GM19455 (cell line): ENCODE measurements around the gene CDX1.
"Not testable (repeated sequence)": the region's sequence is repeated elsewhere in the genome, so short reads cannot be mapped to it uniquely, and the experiment has no call there.

Source experiments
- ATAC-seq: cut with Tn5 transposase; IDR thresholded peaks from one replicate; pipeline ENCODE4 v1.9.1; 2021; ENCODE audit not compliant: unreplicated experiment

The CDX1 gene

DNA sequence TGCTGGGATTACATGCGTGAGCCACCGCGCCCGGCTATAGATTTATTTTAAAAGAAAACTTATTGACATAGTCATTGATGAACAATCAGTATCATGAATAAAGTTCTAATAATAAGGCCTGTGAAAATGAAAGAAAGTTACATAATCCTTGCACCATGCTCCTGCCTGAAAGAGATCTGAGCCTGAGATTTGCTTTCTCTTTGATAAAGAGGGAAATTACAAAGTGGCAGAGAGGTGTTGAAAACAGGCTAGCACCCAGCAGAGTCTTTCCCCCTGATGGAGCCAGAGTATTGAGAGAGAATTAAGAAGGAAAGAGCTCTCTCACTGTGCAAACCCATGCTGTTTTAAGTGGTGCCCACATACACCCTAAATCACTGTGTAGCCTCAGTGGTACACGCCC, 60.5 kb downstream of the CDX1 start:
- ATAC-seq: no peak

- no peak for ATAC-seq
Measured at GRCh38 chr5:150227606-150228273, 61.2 kb downstream of the CDX1 start.

GRCh38 chr5:150229571-150229970, 63.0 kb downstream of the CDX1 start:
- no peak for ATAC-seq

DNA sequence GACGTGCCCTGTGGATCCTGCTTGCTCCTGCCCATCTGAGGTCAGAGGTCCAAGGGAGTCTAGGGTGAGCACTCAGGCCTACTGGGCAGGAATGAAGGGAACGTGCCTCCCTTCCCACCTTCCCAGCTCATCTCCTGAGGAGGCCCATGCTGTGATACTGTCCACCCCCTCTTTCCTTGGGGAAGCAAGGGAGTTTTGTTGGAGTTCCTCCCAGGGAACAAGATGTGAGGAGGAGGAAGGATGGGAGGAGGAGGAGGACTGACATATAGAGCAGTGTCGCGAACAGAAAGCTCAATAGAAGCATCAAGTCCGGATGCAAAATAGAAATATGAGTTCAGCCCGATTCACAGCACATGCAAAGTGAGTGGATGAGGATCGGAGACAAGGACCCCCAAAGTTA, 64.3 kb downstream of the CDX1 start:
- ATAC-seq: no peak

- not testable (repeated sequence) for ATAC-seq
Measured at GRCh38 chr5:150233706-150234105, 67.1 kb downstream of the CDX1 start.
